K562 (cell line): ENCODE results near the gene COBLL1. TPM values are rescaled to one million over a fixed set of nuclear protein-coding genes. Genes with fewer than 3 reads are reported as not detected.
A peak's percentile ranks its signal among the peaks of the same experiment; 100 is the strongest.

Experiments
- ATAC-seq: fragments of 200-7000 bp; cut with Tn5 transposase; 3 replicates; pipeline ENCODE4 v1.9.1; 2020; ENCODE audit warnings: moderate library complexity
- BruUV-seq: library from RNA; stranded (reverse); fragments of 400-500 nt; replicated peaks from 2 replicates; lab custom pipeline; 2021; lab: Mats Ljungman, UMichigan
- CTCF ChIA-PET: fragments of 300-600 bp; formaldehyde crosslinking; extraction: SDS; loops from one replicate; lab custom pipeline; 2021; ENCODE audit warnings: low intra/inter-chr PET ratio; lab: Yijun Ruan, JAX
- POLR2A ChIA-PET: fragments of 300-600, 350-650 bp; sonication (Branson Sonifier 250); formaldehyde crosslinking; extraction: SDS; loops from one replicate; lab custom pipeline; 2021; ENCODE audit warnings: antibody characterized with exemption, inconsistent platforms; lab: Yijun Ruan, JAX
- DNase-seq, 4 experiments: peaks; one replicate each; pipeline versions ENCODE4 v3.0.0 to v3.0.0-alpha.2; 2011 to 2018; ENCODE audit warnings: low spot score in 3 of 4, mixed read lengths in 3 of 4; ENCODE audit errors: extremely low read depth in 1 of 4
- FAIRE-seq: peaks from 2 replicates; lab custom pipeline; 2011; peaks lifted over from hg19 to GRCh38; lab: Jason Lieb, UNC
- H2AFZ ChIP-seq: 2 replicates; pipeline ENCODE4 v1.6.0; 2011; ENCODE audit warnings: low read depth, low read length, control low read depth, inconsistent platforms
- H3K27ac ChIP-seq: fragments of 200-600 bp; 3 replicates; pipeline ENCODE4 v1.8.0; 2011; ENCODE audit warnings: low read depth, mild to moderate bottlenecking, control low read depth, inconsistent platforms, low read length, moderate library complexity, mixed read lengths; ENCODE audit errors: extremely low read depth
- H3K27me3 ChIP-seq, 2 experiments: fragments of 300-600 bp in 1 of 2; 2 replicates in 1 of 2; 3 replicates in 1 of 2; pipeline versions ENCODE4 v1.6.0 to v1.8.0; 2011; ENCODE audit warnings: inconsistent platforms in 2 of 2, low read length in 2 of 2, mild to moderate bottlenecking in 1 of 2, mixed read lengths in 1 of 2, moderate library complexity in 1 of 2; ENCODE audit not compliant: control insufficient read depth in 2 of 2, insufficient read depth in 2 of 2
- H3K36me3 ChIP-seq: fragments of 300-600 bp; 3 replicates; pipeline ENCODE4 v1.8.0; 2011; ENCODE audit warnings: mild to moderate bottlenecking, low read length, inconsistent platforms; ENCODE audit not compliant: control insufficient read depth, insufficient read depth
- H3K4me1 ChIP-seq, 2 experiments: fragments of 200-600 bp in 1 of 2; replicated peaks in 1 of 2; 2 replicates in 1 of 2; 3 replicates in 1 of 2; pipeline versions ENCODE4 v1.5.1 to v1.8.0; 2011; ENCODE audit warnings: inconsistent platforms in 2 of 2, low read length in 2 of 2, mild to moderate bottlenecking in 1 of 2, mixed read lengths in 1 of 2, moderate library complexity in 1 of 2; ENCODE audit not compliant: control insufficient read depth in 2 of 2, insufficient read depth in 2 of 2
- H3K4me2 ChIP-seq: 2 replicates; pipeline ENCODE4 v1.6.1; 2011; ENCODE audit warnings: low read length, control low read depth, inconsistent platforms, mixed read lengths; ENCODE audit not compliant: insufficient read depth
- H3K4me3 ChIP-seq: fragments of 200-600 bp; sonication (generic), shearing (Covaris generic); 2 replicates; pipeline ENCODE4 v1.5.1; 2016; ENCODE audit warnings: control low read depth, inconsistent platforms
- H3K79me2 ChIP-seq: fragments of 200-600 bp; 3 replicates; pipeline ENCODE4 v1.8.0; 2011; ENCODE audit warnings: low read length, inconsistent platforms; ENCODE audit not compliant: control insufficient read depth, insufficient read depth
- H3K9ac ChIP-seq, 2 experiments: 2 replicates each; pipeline versions ENCODE4 v1.6.0 to v1.6.1; 2011; ENCODE audit warnings: low read depth in 2 of 2, low read length in 2 of 2, control low read depth in 1 of 2, inconsistent platforms in 1 of 2, mild to moderate bottlenecking in 1 of 2, mixed read lengths in 1 of 2; ENCODE audit not compliant: insufficient read depth in 1 of 2
- H3K9me1 ChIP-seq: one replicate; pipeline ENCODE4 v1.6.0; 2011; ENCODE audit warnings: inconsistent platforms, mild to moderate bottlenecking, low read length, moderate library complexity; ENCODE audit not compliant: control insufficient read depth, insufficient read depth
- H3K9me3 ChIP-seq: replicated peaks from 2 replicates; pipeline ENCODE4 v1.5.1; 2011; ENCODE audit warnings: low read depth, low read length, inconsistent platforms; ENCODE audit not compliant: control insufficient read depth, insufficient read depth
- H4K20me1 ChIP-seq: replicated peaks from 2 replicates; pipeline ENCODE4 v1.6.1; 2011; ENCODE audit warnings: low read length, inconsistent platforms, mixed read lengths; ENCODE audit not compliant: control insufficient read depth, insufficient read depth
- CTCF ChIP-seq, 3 experiments: IDR thresholded peaks in 2 of 3; conservative IDR thresholded peaks in 1 of 3; 2 replicates each; pipeline ENCODE4 v1.5.1; 2011 to 2012; ENCODE audit warnings: low read length in 3 of 3, mild to moderate bottlenecking in 3 of 3, control low read depth in 2 of 3, improper control_type of control experiment in 1 of 3, inconsistent platforms in 1 of 3, low read depth in 1 of 3, mixed read lengths in 1 of 3, moderate library complexity in 1 of 3; ENCODE audit not compliant: insufficient read depth in 2 of 3
- RAD21 ChIP-seq, 2 experiments: fragments of 250-450 bp in 1 of 2; fragments of 450-650 bp in 1 of 2; sonication (Bioruptor Pico) in 1 of 2; formaldehyde crosslinking in 1 of 2; IDR thresholded peaks in 1 of 2; conservative IDR thresholded peaks in 1 of 2; 2 replicates each; pipeline versions ENCODE4 v1.4.0 to v1.8.0; 2020 to 2022; ENCODE audit warnings: mild to moderate bottlenecking in 2 of 2, moderate library complexity in 1 of 2
- TEAD2 ChIP-seq: fragments of 450-650 bp; IDR thresholded peaks from 2 replicates; pipeline ENCODE4 v1.6.1; 2016; ENCODE audit warnings: missing genetic modification characterization, control low read depth, missing compliant biosample characterization
- WGBS: fragments of 100-300 bp; shearing (Covaris generic); methylation state at CpG from one replicate; pipeline ENCODE4 v1.1.6; 2016; ENCODE audit warnings: low coverage, mixed read lengths; ENCODE audit not compliant: insufficient coverage; ENCODE audit errors: missing lambda C conversion rate; 5-methylcytosine and 5-hydroxymethylcytosine counted together
- in situ Hi-C: fragments of 300-500 bp; cut with MboI; formaldehyde crosslinking; loops from 4 replicates; pipeline ENCODE4 v1.15.0; 2018; ENCODE audit warnings: inconsistent platforms, mixed read lengths
- intact Hi-C: fragments of 100-400 bp; cut with micrococcal nuclease; formaldehyde crosslinking; loops from 2 replicates; pipeline ENCODE4 v1.14.2; 2022
- polyA plus RNA-seq, 8 experiments: library from polyadenylated mRNA; depleted of rRNA in 4 of 8; stranded (reverse) in 5 of 8; unstranded in 3 of 8; fragments of >200 nt; fragmentation: Nextera tagmentation in 2 of 8; fragmentation: Illumina TruSeq in 1 of 8; extraction: Ambion mirVana in 2 of 8; extraction: Trizol in 1 of 8; gene quantifications; 2 replicates each; pipeline versions ENCODE4 v1.2.1 to v1.2.3, GENCODE V29; 2011 to 2014; ENCODE audit warnings: inconsistent platforms in 1 of 8, missing spikeins in 1 of 8
- total RNA-seq, 7 experiments: library from RNA; depleted of rRNA in 6 of 7; stranded (reverse); fragments of >200 nt in 6 of 7; fragmentation: Illumina TruSeq in 2 of 7; extraction: Trizol in 2 of 7; gene quantifications; 2 replicates each; pipeline versions ENCODE4 v1.2.1 to v1.2.3, GENCODE V29; 2011 to 2021; ENCODE audit warnings: low replicate concordance in 1 of 7

Gene COBLL1
- total and polyA plus RNA-seq, 9 of the 15 experiments (the other 6 are each of a cell fraction or from before 2014, with no cell fraction given): 0.07 to 1.6 (median 0.71) TPM

- no peaks in the 10 kb centered on the region for H3K27me3 ChIP-seq
- no peaks in the 10 kb centered on the region for H3K36me3 ChIP-seq
- H2AFZ ChIP-seq: no peak overlapping the region
- TF ChIP-seq RAD21 (CRISPR knock-in tag; conservative IDR thresholded peaks at IDR 0.05 in 1 of 2, IDR thresholded peaks at IDR 0.05 in 1 of 2) (peak in 1 of 2 experiments; percentile 16; a peak in 1 of 4 replicates), TEAD2 (tag) (no peak), CTCF (IDR thresholded peaks at IDR 0.05 in 2 of 3, conservative IDR thresholded peaks at IDR 0.05 in 1 of 3; ENCODE audit: insufficient read depth in 2 of 3, low read depth in 1 of 3, low read length in 3 of 3) (peak in 2 of 3 experiments; percentile 17; a peak in 1 of 6 replicates)
- in situ Hi-C loops (no loop called here), intact Hi-C loops (no loop called here)
- H3K4me2 ChIP-seq: no peak overlapping the region
- H3K27ac ChIP-seq: no peak overlapping the region
- DNase-seq: peak in 2 of 4 experiments; percentile 22 to 23
- no peak for ATAC-seq
- no peaks in the 10 kb centered on the region for H3K4me1 ChIP-seq
- ChIA-PET POLR2A (no interaction called here), CTCF (no interaction called here)
- 10% methylated on average over 3 of the region's 3 CpGs for WGBS
- no TSS peak for BruUV-seq
- H3K4me3 ChIP-seq: no peak overlapping the region
- no peaks in the 10 kb centered on the region for H3K9me3 ChIP-seq
- H4K20me1 ChIP-seq: no peaks in the 10 kb centered on the region
- no peak for FAIRE-seq
- H3K9me1 ChIP-seq: no peaks in the 10 kb centered on the region
- no peak overlapping the region for H3K9ac ChIP-seq
- H3K79me2 ChIP-seq: no peaks in the 10 kb centered on the region
Measured at GRCh38 chr2:164697688-164698461, 143.7 kb downstream of the COBLL1 start.
